Peyer's patch (tissue), 4 donors: ENCODE data around the gene FXR1.

Experiments used
- POLR2A ChIP-seq, 2 donors: fragments of 450-650 bp; IDR thresholded peaks; one replicate each; pipeline ENCODE4 v1.5.1; 2017; ENCODE audit warnings: antibody characterized with exemption in 2 of 2, mild to moderate bottlenecking in 2 of 2, moderate library complexity in 2 of 2
- TF ChIP-seq, protein P1 (sequence below), 6 experiments: fragments of 450-650 bp in 4 of 6; fragments of 200-600 bp in 2 of 6; sonication (generic) in 1 of 6; IDR thresholded peaks; one replicate each; pipeline ENCODE4 v1.5.1; 2017 to 2019; ENCODE audit warnings: antibody characterized with exemption in 6 of 6, mild to moderate bottlenecking in 3 of 6, moderate library complexity in 1 of 6

DNA sequence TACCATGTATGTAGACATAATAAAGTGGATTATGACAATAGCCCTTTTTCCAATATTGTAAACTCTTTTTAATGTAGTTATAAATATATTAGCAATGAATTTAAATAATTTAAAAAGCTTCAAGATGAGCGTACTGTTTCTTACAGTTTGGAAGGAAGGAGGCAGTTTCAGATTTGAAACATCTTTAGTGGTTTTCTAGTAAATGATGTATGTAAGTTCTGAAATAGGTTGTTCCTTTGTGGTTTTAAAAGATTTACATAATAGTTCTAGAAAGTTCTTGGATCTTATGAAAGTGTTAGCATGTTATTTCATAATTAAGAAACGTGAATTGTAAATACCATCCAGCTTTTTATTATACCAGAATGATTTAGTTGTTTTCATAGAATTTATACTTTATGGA lies 61.1 kb downstream of the FXR1 start:
- TF ChIP-seq, protein P1, sequence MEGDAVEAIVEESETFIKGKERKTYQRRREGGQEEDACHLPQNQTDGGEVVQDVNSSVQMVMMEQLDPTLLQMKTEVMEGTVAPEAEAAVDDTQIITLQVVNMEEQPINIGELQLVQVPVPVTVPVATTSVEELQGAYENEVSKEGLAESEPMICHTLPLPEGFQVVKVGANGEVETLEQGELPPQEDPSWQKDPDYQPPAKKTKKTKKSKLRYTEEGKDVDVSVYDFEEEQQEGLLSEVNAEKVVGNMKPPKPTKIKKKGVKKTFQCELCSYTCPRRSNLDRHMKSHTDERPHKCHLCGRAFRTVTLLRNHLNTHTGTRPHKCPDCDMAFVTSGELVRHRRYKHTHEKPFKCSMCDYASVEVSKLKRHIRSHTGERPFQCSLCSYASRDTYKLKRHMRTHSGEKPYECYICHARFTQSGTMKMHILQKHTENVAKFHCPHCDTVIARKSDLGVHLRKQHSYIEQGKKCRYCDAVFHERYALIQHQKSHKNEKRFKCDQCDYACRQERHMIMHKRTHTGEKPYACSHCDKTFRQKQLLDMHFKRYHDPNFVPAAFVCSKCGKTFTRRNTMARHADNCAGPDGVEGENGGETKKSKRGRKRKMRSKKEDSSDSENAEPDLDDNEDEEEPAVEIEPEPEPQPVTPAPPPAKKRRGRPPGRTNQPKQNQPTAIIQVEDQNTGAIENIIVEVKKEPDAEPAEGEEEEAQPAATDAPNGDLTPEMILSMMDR (IDR thresholded peaks at IDR 0.05): no peak
- TF ChIP-seq POLR2A (IDR thresholded peaks at IDR 0.05): no peak
